Gastrocnemius medialis (tissue), 4 donors: ENCODE measurements around the gene TIGD2. TPM values are rescaled to one million over a fixed set of nuclear protein-coding genes. Genes with fewer than 3 reads are reported as not detected.

ENCODE experiments used
- ATAC-seq, 2 donors: fragments of 150-250 bp; one replicate each; pipeline ENCODE4 v1.9.1; 2016
- DNase-seq, 2 donors: peaks; one replicate each; pipeline ENCODE4 v3.0.0-alpha.2; 2019
- H3K27ac ChIP-seq, 4 donors: fragments of 200-600 bp; sonication (generic); 1 replicate in 1 of 4; 2 replicates in 3 of 4; pipeline ENCODE4 v1.5.1; 2016 to 2018; ENCODE audit warnings: mild to moderate bottlenecking in 2 of 4, moderate library complexity in 1 of 4
- H3K27me3 ChIP-seq, 3 donors: fragments of 200-600 bp; sonication (generic) in 2 of 3; 1 replicate in 1 of 3; 2 replicates in 2 of 3; pipeline versions ENCODE4 v1.5.1 to v1.6.0; 2016 to 2019; ENCODE audit warnings: mild to moderate bottlenecking in 1 of 3, moderate library complexity in 1 of 3
- H3K36me3 ChIP-seq, 2 donors: fragments of 200-600 bp; sonication (generic) in 1 of 2; one replicate each; pipeline ENCODE4 v1.5.1; 2017 to 2018
- H3K4me1 ChIP-seq, 2 donors: fragments of 200-600 bp; sonication (generic) in 1 of 2; one replicate each; pipeline ENCODE4 v1.5.1; 2016 to 2017; ENCODE audit warnings: mild to moderate bottlenecking in 2 of 2
- H3K4me3 ChIP-seq, 4 donors: fragments of 200-600 bp; sonication (generic) in 3 of 4; 1 replicate in 1 of 4; 2 replicates in 3 of 4; pipeline ENCODE4 v1.5.1; 2016 to 2019; ENCODE audit warnings: mild to moderate bottlenecking in 2 of 4
- H3K9me3 ChIP-seq, 3 donors: fragments of 200-600 bp; sonication (generic) in 2 of 3; 1 replicate in 1 of 3; 2 replicates in 2 of 3; pipeline ENCODE4 v1.5.1; 2016 to 2019
- CTCF ChIP-seq, 5 experiments: fragments of 450-650 bp in 3 of 5; fragments of 200-600 bp in 2 of 5; sonication (generic) in 2 of 5; IDR thresholded peaks in 4 of 5; conservative IDR thresholded peaks in 1 of 5; 1 replicate in 4 of 5; 2 replicates in 1 of 5; pipeline ENCODE4 v1.5.1; 2016 to 2019; ENCODE audit warnings: antibody characterized with exemption in 5 of 5, mild to moderate bottlenecking in 3 of 5, moderate library complexity in 3 of 5
- POLR2A ChIP-seq, 2 donors: fragments of 450-650 bp; IDR thresholded peaks; one replicate each; pipeline ENCODE4 v1.6.1; 2017; ENCODE audit warnings: antibody characterized with exemption in 2 of 2, mild to moderate bottlenecking in 2 of 2, moderate library complexity in 2 of 2
- in situ Hi-C, 4 donors: fragments of 200-750 bp; cut with MboI; loops; one replicate each; pipeline versions ENCODE4 v1.15.0 to v1.8.0; 2017; ENCODE audit warnings: low sequenced_read_pairs in 4 of 4
- intact Hi-C: fragments of 100-400 bp; cut with DNase I; formaldehyde crosslinking; loops from one replicate; pipeline ENCODE4 v1.15.1; 2023; ENCODE audit warnings: low total_unique reads
- total RNA-seq, 4 donors: library from RNA; depleted of rRNA; stranded (reverse); fragments of >200 nt; gene quantifications; one replicate each; pipeline versions ENCODE4 v1.1.0 to v1.2.3, GENCODE V29; 2016

TIGD2 gene
- total RNA-seq, 4 donors from 2014 or later: 1.7 to 2.8 (median 2.4) TPM

DNA sequence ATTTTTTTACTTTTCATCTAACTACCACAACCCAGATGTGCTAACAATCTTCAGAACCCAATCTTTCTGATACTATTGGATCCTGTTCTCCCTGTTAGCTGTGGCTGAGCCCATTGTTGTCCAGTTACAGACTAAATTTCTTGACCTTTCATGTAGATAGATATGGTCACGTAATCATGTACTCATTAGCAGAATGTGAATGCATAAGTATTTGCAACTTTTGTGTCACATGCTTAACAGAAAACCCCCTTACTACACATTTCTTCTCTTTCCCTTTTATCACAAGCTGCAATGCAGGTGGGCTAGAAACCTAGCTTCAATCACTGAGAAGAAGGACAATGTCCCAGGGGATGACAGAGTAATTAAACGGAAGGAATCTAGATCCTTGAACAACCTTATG is 41.3 kb upstream of the TIGD2 start:
- Histone ChIP-seq H3K9me3 (no peaks in the 10 kb centered on the region), H3K36me3 (no peaks in the 10 kb centered on the region), H3K4me1 (no peaks in the 10 kb centered on the region), H3K27me3 (no peaks in the 10 kb centered on the region), H3K4me3 (no peak overlapping the region), H3K27ac (no peak overlapping the region)
- intact Hi-C loops: no loop called here
- in situ Hi-C loops: no loop called here
- TF ChIP-seq POLR2A (IDR thresholded peaks at IDR 0.05): no peak
- TF ChIP-seq CTCF (IDR thresholded peaks at IDR 0.05 in 4 of 5, conservative IDR thresholded peaks at IDR 0.05 in 1 of 5): no peak
- no peak for DNase-seq
- ATAC-seq: no peak

DNA sequence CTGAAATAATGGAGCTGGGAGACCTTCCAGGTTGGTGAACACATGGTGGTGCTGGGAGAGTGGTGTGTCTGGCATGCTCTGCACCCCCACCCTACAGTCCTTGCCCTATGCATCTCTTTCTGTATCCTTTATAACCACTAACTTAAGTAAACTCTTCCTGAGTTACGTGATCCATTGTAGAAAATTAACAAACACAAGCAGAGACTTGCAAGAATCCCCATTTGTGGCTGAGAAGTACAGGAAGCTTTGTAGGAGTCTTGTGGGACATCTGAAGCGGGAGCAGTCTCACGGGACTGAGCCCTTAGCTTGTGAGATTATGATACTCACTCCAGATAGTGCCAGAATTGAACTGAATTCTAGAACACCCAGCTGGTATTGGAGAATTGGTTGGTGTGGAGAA is 40.0 kb upstream of the TIGD2 start:
- in situ Hi-C loops: no loop called here
- H3K36me3 ChIP-seq: no peaks in the 10 kb centered on the region
- intact Hi-C loops: no loop called here
- no peak for TF ChIP-seq CTCF (IDR thresholded peaks at IDR 0.05 in 4 of 5, conservative IDR thresholded peaks at IDR 0.05 in 1 of 5)
- no peak for TF ChIP-seq POLR2A (IDR thresholded peaks at IDR 0.05)
- no peaks in the 10 kb centered on the region for H3K27me3 ChIP-seq
- no peak for ATAC-seq
- no peak overlapping the region for H3K27ac ChIP-seq
- no peak overlapping the region for H3K4me3 ChIP-seq
- no peaks in the 10 kb centered on the region for H3K4me1 ChIP-seq
- no peaks in the 10 kb centered on the region for H3K9me3 ChIP-seq
- no peak for DNase-seq

DNA sequence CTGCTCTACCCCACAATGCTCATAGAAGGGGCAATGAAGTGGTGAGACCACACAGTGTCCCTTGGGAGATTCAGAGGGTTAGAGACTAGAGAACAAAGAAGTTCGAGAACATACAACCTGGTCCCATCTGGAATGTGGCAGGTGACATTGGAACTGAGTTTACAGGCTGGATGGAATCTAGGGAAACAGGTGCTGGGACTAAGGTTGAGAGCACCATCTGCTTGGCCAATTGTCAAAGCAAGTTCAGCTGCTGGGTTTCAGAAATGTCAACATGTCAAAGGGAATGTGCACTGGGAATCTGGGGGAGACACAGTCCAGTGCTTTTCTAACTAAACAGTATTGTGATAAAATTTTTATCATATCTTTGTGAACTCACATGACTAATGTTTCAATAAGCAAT is 38.4 kb upstream of the TIGD2 start:
- in situ Hi-C loops: no loop called here
- Histone ChIP-seq H3K9me3 (peaks cover 0 to 1% (median 0%) of the 10 kb centered on the region in 3 donors), H3K36me3 (no peaks in the 10 kb centered on the region), H3K27ac (no peak overlapping the region), H3K27me3 (no peaks in the 10 kb centered on the region), H3K4me1 (no peaks in the 10 kb centered on the region), H3K4me3 (no peak overlapping the region)
- no peak for DNase-seq
- intact Hi-C loops: no loop called here
- TF ChIP-seq CTCF (IDR thresholded peaks at IDR 0.05 in 4 of 5, conservative IDR thresholded peaks at IDR 0.05 in 1 of 5): no peak
- TF ChIP-seq POLR2A (IDR thresholded peaks at IDR 0.05): no peak
- no peak for ATAC-seq

DNA sequence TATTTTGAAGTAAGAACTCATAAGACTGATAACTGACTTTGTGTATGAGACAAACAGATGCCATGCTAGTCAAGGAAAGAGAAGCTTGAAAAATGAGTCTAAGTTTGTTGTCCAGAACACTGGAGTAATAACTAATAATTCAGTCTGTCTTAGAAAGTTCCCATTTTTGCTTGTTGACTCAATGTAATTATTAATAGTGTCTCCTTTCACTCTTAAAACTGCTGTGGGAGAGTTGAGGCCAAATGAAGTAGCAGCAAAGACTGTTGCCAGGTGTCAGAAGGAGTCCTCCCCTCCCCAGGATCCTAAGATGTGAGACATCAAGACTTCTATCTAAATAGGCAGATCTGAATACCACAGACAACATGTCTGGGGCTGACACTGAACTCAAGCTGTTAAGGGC is 33.6 kb upstream of the TIGD2 start:
- intact Hi-C loops (no loop called here), in situ Hi-C loops (no loop called here)
- H3K27me3 ChIP-seq: no peaks in the 10 kb centered on the region
- no peak for ATAC-seq
- no peak overlapping the region for H3K4me3 ChIP-seq
- TF ChIP-seq POLR2A (IDR thresholded peaks at IDR 0.05): no peak
- no peak for TF ChIP-seq CTCF (IDR thresholded peaks at IDR 0.05 in 4 of 5, conservative IDR thresholded peaks at IDR 0.05 in 1 of 5)
- no peak overlapping the region for H3K27ac ChIP-seq
- H3K4me1 ChIP-seq: no peaks in the 10 kb centered on the region
- DNase-seq: no peak
- H3K36me3 ChIP-seq: no peaks in the 10 kb centered on the region
- H3K9me3 ChIP-seq: peaks cover 0 to 5% (median 0%) of the 10 kb centered on the region in 3 donors

- in situ Hi-C loops: no loop called here
- no peak for TF ChIP-seq POLR2A (IDR thresholded peaks at IDR 0.05)
- no peak for TF ChIP-seq CTCF (IDR thresholded peaks at IDR 0.05 in 4 of 5, conservative IDR thresholded peaks at IDR 0.05 in 1 of 5)
- H3K4me3 ChIP-seq: no peak overlapping the region
- no peaks in the 10 kb centered on the region for H3K36me3 ChIP-seq
- H3K27ac ChIP-seq: no peak overlapping the region
- no peaks in the 10 kb centered on the region for H3K4me1 ChIP-seq
- ATAC-seq (no peak), DNase-seq (no peak)
- intact Hi-C loops: no loop called here
- no peaks in the 10 kb centered on the region for H3K27me3 ChIP-seq
- H3K9me3 ChIP-seq: peaks cover 0 to 5% (median 0%) of the 10 kb centered on the region in 3 donors
Measured at GRCh38 chr4:89078300-89078699, 33.0 kb upstream of the TIGD2 start.
